ENCODE data around the gene PRKCB. TPM values are rescaled to one million over a fixed set of nuclear protein-coding genes. Genes with fewer than 3 reads are reported as not detected.

Gene PRKCB
- total and polyA plus RNA-seq, 9 donors, result 0.38 to 5.0 (median 1.2) TPM

- intact Hi-C loops (cut with DNase I), result no loop called here
- 80 to 88% (median 82%) methylated on average over 8 of the region's 8 CpGs for WGBS, 3 donors
- DNase-seq, result no peak
- H3K27me3 ChIP-seq, result no peaks in the 10 kb centered on the region
- TF ChIP-seq CTCF (IDR thresholded peaks at IDR 0.05), result no peak
- TF ChIP-seq POLR2A (IDR thresholded peaks at IDR 0.05), result no peak
- no peak for TF ChIP-seq EP300 (IDR thresholded peaks at IDR 0.05)
- no peak overlapping the region for H3K27ac ChIP-seq
- no peaks in the 10 kb centered on the region for H3K4me1 ChIP-seq (ENCODE audit: insufficient read depth)
- no peaks in the 10 kb centered on the region for H3K9me3 ChIP-seq
- no peaks in the 10 kb centered on the region for H3K36me3 ChIP-seq
- H3K4me3 ChIP-seq, result no peak overlapping the region
These were observed 63.1 kb downstream of the PRKCB start for GRCh38 chr16:23898682-23899430.

- Histone ChIP-seq H3K9me3 (no peaks in the 10 kb centered on the region), H3K4me1 (ENCODE audit: insufficient read depth) (no peaks in the 10 kb centered on the region), H3K36me3 (no peaks in the 10 kb centered on the region), H3K4me3 (no peak overlapping the region), H3K27me3 (no peaks in the 10 kb centered on the region), H3K27ac (no peak overlapping the region)
- no peak for DNase-seq
- 83 to 88% (median 85%) methylated on average over 2 of the region's 2 CpGs for WGBS, 3 donors
- TF ChIP-seq EP300 (IDR thresholded peaks at IDR 0.05) (no peak), CTCF (IDR thresholded peaks at IDR 0.05) (no peak), POLR2A (IDR thresholded peaks at IDR 0.05) (no peak)
- intact Hi-C loops (cut with DNase I), result no loop called here
These were observed 64.1 kb downstream of the PRKCB start for GRCh38 chr16:23899869-23900268.

- 59 to 65% (median 61%) methylated on average over 7 of the region's 7 CpGs for WGBS, 3 donors
- TF ChIP-seq EP300 (IDR thresholded peaks at IDR 0.05) (no peak), POLR2A (IDR thresholded peaks at IDR 0.05) (no peak), CTCF (IDR thresholded peaks at IDR 0.05) (no peak)
- Histone ChIP-seq H3K9me3 (no peaks in the 10 kb centered on the region), H3K4me3 (no peak overlapping the region), H3K4me1 (ENCODE audit: insufficient read depth) (no peaks in the 10 kb centered on the region), H3K27ac (no peak overlapping the region), H3K36me3 (no peaks in the 10 kb centered on the region), H3K27me3 (no peaks in the 10 kb centered on the region)
- no peak for DNase-seq
- intact Hi-C loops (cut with DNase I), result no loop called here
These were observed 64.8 kb downstream of the PRKCB start for GRCh38 chr16:23900480-23901177.

GRCh38 chr16:23901178-23902033, 65.6 kb downstream of the PRKCB start:
- Histone ChIP-seq H3K36me3 (no peaks in the 10 kb centered on the region), H3K9me3 (no peaks in the 10 kb centered on the region), H3K27ac (no peak overlapping the region), H3K27me3 (no peaks in the 10 kb centered on the region), H3K4me1 (ENCODE audit: insufficient read depth) (no peaks in the 10 kb centered on the region), H3K4me3 (no peak overlapping the region)
- TF ChIP-seq EP300 (IDR thresholded peaks at IDR 0.05), result no peak
- TF ChIP-seq CTCF (IDR thresholded peaks at IDR 0.05), result no peak
- TF ChIP-seq POLR2A (IDR thresholded peaks at IDR 0.05), result no peak
- 13 to 23% (median 15%) methylated on average over 13 of the region's 13 CpGs for WGBS, 3 donors
- intact Hi-C loops (cut with DNase I), result no loop called here
- DNase-seq, result no peak

All from ovary (tissue), 9 donors.